ENCODE measurements around the gene SLC45A3.

- no peak for TF ChIP-seq MAX (IDR thresholded peaks at IDR 0.05)
- no peak for TF ChIP-seq RAD21 (IDR thresholded peaks at IDR 0.05)
- TF ChIP-seq REST (IDR thresholded peaks at IDR 0.05): no peak
- no peak for TF ChIP-seq CTCF (IDR thresholded peaks at IDR 0.05; ENCODE audit: low read depth, low read length, missing input control)
- TF ChIP-seq GABPA (IDR thresholded peaks at IDR 0.05 in 1 of 2, conservative IDR thresholded peaks at IDR 0.05 in 1 of 2): no peak
- no peak for TF ChIP-seq HNF4A (conservative IDR thresholded peaks at IDR 0.05)
- no peak for TF ChIP-seq ZBTB33 (IDR thresholded peaks at IDR 0.05)
- TF ChIP-seq SP1 (IDR thresholded peaks at IDR 0.05): no peak
- no peak for TF ChIP-seq TAF1 (conservative IDR thresholded peaks at IDR 0.05)
- TF ChIP-seq ATF3 (IDR thresholded peaks at IDR 0.05): no peak
Observed at GRCh38 chr1:205703072-205703471, 22.8 kb upstream of the SLC45A3 start.

Data from liver (tissue), 3 donors.